ENCODE results near the gene TPH2. TPM values are rescaled to one million over a fixed set of nuclear protein-coding genes. Genes with fewer than 3 reads are reported as not detected.

The TPH2 gene
- total RNA-seq, 1 experiment from 2014 or later: not detected

Other genes with a start within 250 kb of the TPH2 start
- gene RAB21, start 184.0 kb upstream of the TPH2 start, total RNA-seq (2014; rRNA removed; shearing (Covaris generic)): 13.8 and 35.9 TPM in 2 replicates
- 8.6 and 17.6 TPM in 2 replicates for gene TBC1D15, start 99.1 kb upstream of the TPH2 start, total RNA-seq (2014; rRNA removed; shearing (Covaris generic))